Activated CD4-positive, alpha-beta T cell treated with anti-CD3 and anti-CD28 coated beads, Interleukin-2, amount 50 U/mL, for 16 hours (primary cell): ENCODE results near the gene AHNAK2.
"Not testable (repeated sequence)": the region's sequence is repeated elsewhere in the genome, so short reads cannot be mapped to it uniquely, and the experiment has no call there.

Experiments used
- DNase-seq: peaks from one replicate; pipeline ENCODE4 v3.0.0-alpha.2; 2020

Gene AHNAK2

DNA sequence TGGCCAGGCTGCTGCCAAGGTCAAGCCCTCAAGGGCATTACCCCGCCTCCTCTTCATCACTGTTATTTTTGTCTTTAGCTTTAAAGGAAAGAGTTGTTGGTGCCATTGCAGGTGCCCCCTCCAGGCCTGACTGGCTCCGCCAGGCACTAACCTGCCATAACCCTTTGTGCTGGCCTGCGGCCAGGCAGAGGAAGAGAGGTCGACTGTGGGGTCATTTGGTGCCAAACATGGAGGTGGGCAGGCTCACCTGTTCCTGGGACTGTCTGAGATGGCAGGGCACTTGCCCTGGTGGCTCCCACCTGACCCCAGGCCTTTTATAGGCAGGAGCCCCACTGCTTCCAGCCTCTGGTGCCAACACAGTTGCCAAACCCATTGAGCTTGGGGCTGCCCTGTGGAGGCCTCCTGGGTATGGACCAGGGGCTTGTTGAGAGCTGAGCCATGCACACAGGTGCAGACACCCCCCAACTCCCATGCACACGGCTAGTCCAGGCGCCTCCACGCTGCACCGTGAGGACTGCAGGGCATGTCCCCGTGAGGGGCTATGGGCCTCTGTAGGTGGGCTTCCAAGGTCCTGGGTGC lies 82.9 kb downstream of the AHNAK2 start:
- no peak for DNase-seq

GRCh38 chr14:104894331-104895206 lies 83.6 kb downstream of the AHNAK2 start:
- no peak for DNase-seq

DNA sequence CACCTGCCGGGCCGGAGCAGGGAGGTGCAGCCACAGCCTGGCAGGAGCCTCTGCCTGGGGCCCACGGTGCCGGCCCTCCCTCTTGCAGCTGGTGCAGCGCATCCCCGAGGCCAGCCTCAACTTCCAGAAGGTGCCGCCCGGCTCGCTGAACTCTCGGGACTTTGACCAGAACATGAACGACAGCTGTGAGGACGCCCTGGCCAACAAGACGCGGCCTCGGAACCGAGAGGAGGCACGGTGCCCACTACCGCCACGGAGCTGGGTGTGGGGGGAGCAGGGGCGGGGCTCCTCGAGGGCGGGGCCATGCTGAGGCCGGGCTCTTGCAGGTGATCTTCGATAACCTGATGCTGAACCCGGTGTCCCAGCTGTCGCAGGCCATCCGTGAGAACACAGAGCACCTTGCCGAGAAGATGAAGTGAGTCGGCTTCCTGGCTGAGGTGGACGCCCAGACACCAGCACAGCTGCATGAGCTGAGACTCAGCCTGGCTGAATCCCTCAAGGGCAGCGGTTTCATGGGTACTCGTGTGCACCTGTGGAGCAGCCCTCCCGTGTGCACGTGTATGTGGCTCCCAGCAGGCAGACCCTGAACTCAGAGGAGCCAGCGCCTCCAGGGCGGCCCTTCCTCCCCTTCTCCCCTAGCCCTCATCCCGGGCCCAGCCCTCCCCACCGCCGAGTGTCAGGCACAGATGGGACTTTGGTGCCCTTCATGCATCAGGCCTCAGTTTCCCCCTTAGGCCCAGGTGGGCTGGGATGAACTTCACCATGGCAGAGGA lies 84.6 kb downstream of the AHNAK2 start:
- no peak for DNase-seq

DNA sequence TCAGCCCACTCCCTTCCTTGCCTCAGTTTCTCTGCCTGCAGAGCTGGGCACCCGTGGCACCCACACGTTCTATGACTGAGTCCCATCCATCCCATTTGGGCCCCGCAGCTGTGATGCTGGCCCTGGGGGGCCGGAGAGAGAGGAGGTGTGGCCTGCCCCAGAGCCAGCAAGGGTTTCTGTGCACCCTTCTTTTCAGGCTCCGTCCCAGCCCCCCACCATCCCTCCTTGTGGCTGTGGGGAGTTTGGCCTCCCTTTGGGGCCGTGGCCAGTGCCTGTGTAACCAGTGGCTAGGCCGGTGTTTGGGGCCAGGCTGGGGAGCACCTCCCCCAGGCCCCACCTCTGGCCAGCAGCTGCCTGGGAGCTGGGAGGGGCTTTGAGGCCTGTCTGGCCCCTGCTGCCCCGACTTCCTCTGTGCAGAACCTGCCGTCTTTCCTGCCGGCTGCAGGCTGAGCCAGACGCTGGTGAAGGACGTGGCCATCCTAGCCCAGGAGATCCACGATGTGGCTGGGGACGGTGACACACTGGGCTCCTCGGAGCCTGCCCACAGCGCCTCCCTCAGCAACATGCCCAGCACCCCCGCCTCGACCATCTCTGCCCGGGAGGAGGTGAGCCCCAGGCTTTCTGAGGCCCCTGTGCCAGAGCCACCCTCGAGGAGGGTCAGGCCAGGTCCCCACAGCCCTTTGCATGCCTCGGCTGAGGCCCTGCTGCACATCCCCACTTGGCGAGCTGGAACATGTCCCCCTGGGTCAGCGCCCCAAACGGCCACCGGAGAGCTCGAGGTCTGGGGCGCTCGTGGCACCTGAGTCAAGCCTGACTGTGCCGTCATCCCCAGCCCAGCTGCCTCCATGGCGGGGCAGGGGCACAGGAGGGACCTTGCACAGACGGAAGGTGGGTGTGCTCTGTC lies 85.4 kb downstream of the AHNAK2 start:
- DNase-seq = no peak

DNA sequence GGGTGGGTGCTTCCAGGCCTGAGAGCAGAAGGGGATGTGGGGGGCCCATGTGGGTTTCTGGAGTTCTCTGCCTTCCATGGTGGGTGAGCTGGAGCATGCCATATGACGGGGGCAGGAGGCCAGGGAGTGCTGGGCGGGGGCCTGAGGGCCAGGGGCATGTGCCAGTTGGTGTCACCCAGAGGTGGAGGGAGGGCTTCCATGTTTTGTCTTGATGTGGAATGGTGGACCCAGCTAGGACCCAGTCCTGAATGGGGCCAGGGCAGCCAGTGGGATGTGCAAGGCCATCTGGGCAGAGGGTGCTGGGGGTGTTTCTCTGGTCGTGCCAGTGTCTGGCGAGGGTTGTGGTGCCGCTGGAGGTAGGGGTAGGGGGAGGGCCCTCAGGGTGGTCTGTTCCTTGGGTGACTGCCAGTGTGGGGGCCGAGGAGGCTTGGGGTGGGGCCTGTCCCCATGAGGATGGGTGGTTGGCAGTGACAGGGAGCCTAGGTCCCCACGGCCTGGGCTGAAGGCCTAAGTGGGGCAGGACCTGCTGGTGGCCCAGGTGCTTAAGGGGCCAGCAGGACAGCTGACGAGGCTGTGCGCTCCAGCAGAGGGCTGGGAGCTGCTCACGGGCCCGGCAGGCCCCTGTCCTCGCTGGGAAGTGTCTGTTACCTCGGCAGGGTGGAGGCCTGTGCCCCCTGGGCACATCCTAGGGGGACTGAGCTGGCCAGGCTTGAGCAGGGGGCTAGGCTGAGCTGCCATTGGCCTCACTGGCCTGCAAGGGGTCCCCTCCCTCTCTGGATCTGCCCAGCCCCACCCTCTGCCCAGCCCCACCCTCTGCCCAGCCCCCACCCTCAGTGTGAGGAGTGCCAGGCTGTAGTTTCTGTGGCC lies 86.3 kb downstream of the AHNAK2 start:
- DNase-seq = no peak

GRCh38 chr14:104891121-104891551 lies 87.0 kb downstream of the AHNAK2 start:
- no peak for DNase-seq

- DNase-seq = not testable (repeated sequence)
These were observed 87.9 kb downstream of the AHNAK2 start for GRCh38 chr14:104890292-104890691.

DNA sequence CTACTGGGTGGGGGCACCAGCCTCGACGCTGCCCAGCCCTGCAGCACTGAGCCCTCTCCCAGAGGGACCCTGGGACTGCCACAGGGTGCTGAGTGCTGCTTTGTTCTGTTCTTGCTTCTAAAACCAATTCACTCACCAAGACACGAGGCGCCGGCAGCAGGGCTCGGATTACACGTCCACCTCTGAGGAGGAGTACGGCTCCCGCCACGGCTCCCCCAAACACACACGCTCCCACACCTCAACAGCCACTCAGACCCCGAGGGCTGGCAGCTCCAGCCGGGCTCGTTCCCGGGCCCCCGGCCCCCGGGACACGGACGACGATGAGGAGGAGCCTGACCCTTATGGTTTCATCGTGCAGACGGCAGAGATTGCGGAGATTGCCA lies 88.8 kb downstream of the AHNAK2 start:
- DNase-seq = no peak

GRCh38 chr14:104888489-104889374 lies 89.4 kb downstream of the AHNAK2 start:
- DNase-seq = no peak

DNA sequence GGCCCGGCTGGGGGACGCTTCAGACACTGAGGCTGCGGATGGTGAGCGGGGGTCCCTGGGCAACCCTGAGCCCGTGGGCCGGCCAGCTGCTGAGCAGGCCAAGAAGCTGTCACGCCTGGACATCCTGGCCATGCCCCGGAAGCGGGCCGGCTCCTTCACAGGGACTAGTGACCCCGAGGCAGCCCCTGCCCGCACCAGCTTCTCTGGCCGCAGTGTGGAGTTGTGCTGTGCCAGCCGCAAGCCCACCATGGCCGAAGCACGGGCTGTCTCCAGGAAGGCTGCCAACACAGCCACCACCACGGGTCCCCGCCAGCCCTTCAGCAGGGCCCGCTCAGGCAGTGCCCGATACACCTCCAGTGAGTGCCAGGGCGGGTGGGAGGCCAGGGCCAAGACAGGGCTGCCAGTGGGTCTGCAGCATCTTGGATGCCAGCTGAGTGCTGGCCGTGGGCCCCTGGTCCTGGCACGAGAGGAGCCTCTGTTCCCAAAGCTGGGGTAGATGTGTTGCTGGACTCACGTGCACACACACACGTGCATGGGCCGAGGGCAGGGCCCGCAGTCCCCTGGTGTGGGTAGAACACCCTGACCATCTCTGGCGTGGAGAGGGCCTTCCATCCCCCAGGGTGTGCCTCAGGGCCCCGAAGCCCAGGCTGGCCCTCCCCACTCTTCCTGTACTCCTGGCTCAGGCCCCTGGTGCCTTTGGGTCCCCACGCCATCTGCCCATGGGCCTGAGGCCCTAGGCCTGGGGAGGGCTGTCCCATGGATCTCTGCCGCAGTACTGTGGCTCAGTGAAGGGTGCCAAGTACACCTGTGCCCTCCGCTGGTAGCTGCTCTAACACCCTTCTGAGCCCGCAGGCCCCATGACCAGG lies 90.3 kb downstream of the AHNAK2 start:
- DNase-seq = no peak
